Skeletal muscle tissue (tissue), 4 donors: ENCODE data around the gene CNTN2. TPM values are rescaled to one million over a fixed set of nuclear protein-coding genes. Genes with fewer than 3 reads are reported as not detected.

Experiments
- H3K27ac ChIP-seq: one replicate; pipeline ENCODE4 v1.7.0; 2013; ENCODE audit warnings: mild to moderate bottlenecking, low read depth, low read length, inconsistent platforms
- H3K27me3 ChIP-seq, 3 donors: one replicate each; pipeline ENCODE4 v1.7.0; 2013; ENCODE audit warnings: low read length in 3 of 3; ENCODE audit not compliant: control insufficient read depth in 3 of 3, insufficient read depth in 3 of 3
- H3K36me3 ChIP-seq, 3 donors: one replicate each; pipeline ENCODE4 v1.7.0; 2013; ENCODE audit warnings: low read length in 3 of 3; ENCODE audit not compliant: control insufficient read depth in 3 of 3, insufficient read depth in 3 of 3
- H3K4me1 ChIP-seq, 3 donors: one replicate each; pipeline ENCODE4 v1.7.0; 2013; ENCODE audit warnings: low read length in 3 of 3, mild to moderate bottlenecking in 3 of 3; ENCODE audit not compliant: control insufficient read depth in 3 of 3, insufficient read depth in 3 of 3
- H3K4me3 ChIP-seq, 3 donors: one replicate each; pipeline ENCODE4 v1.7.0; 2013; ENCODE audit warnings: low read length in 3 of 3
- H3K9ac ChIP-seq, 3 donors: one replicate each; pipeline ENCODE4 v1.7.0; 2013; ENCODE audit warnings: low read length in 3 of 3, mild to moderate bottlenecking in 3 of 3, moderate library complexity in 2 of 3, low read depth in 1 of 3
- H3K9me3 ChIP-seq, 3 donors: one replicate each; pipeline ENCODE4 v1.7.0; 2013; ENCODE audit warnings: low read length in 3 of 3; ENCODE audit not compliant: control insufficient read depth in 3 of 3
- total RNA-seq: library from RNA; depleted of rRNA; stranded (reverse); fragments of >200 nt; gene quantifications from one replicate; pipeline ENCODE4 v1.2.3, GENCODE V29; 2014
- donor health status: Osteomylitis.

CNTN2 gene
- total RNA-seq, 1 donor from 2014 or later = 2.6 TPM

- H3K4me3 ChIP-seq = no peak overlapping the region
- no peak overlapping the region for H3K9ac ChIP-seq
- no peaks in the 10 kb centered on the region for H3K4me1 ChIP-seq
- peaks cover 0 to 28% (median 16%) of the 10 kb centered on the region in 3 donors for H3K27me3 ChIP-seq
- H3K36me3 ChIP-seq = no peaks in the 10 kb centered on the region
- H3K27ac ChIP-seq = no peak overlapping the region
- no peaks in the 10 kb centered on the region for H3K9me3 ChIP-seq
Observed at GRCh38 chr1:205020466-205020865, 22.5 kb upstream of the CNTN2 start.

- no peaks in the 10 kb centered on the region for H3K36me3 ChIP-seq
- no peaks in the 10 kb centered on the region for H3K4me1 ChIP-seq
- no peaks in the 10 kb centered on the region for H3K9me3 ChIP-seq
- peaks cover 0 to 26% (median 16%) of the 10 kb centered on the region in 3 donors for H3K27me3 ChIP-seq
- H3K27ac ChIP-seq = no peak overlapping the region
- no peak overlapping the region for H3K9ac ChIP-seq
- no peak overlapping the region for H3K4me3 ChIP-seq
Observed at GRCh38 chr1:205024679-205025078, 18.3 kb upstream of the CNTN2 start.

- no peaks in the 10 kb centered on the region for H3K4me1 ChIP-seq
- peaks cover 2 to 23% (median 11%) of the 10 kb centered on the region in 3 donors for H3K27me3 ChIP-seq
- no peaks in the 10 kb centered on the region for H3K9me3 ChIP-seq
- H3K36me3 ChIP-seq = no peaks in the 10 kb centered on the region
- H3K9ac ChIP-seq = no peak overlapping the region
- no peak overlapping the region for H3K4me3 ChIP-seq
- no peak overlapping the region for H3K27ac ChIP-seq
Observed at GRCh38 chr1:205025239-205025638, 17.8 kb upstream of the CNTN2 start.

- Histone ChIP-seq H3K4me1 (no peaks in the 10 kb centered on the region), H3K9ac (no peak overlapping the region), H3K4me3 (no peak overlapping the region), H3K36me3 (no peaks in the 10 kb centered on the region), H3K27me3 (peaks cover 2 to 23% (median 7%) of the 10 kb centered on the region in 3 donors), H3K9me3 (no peaks in the 10 kb centered on the region), H3K27ac (no peak overlapping the region)
Observed at GRCh38 chr1:205026181-205026580, 16.8 kb upstream of the CNTN2 start.

- Histone ChIP-seq H3K27ac (no peak overlapping the region), H3K4me1 (no peaks in the 10 kb centered on the region), H3K36me3 (no peaks in the 10 kb centered on the region), H3K27me3 (peaks cover 2 to 28% (median 7%) of the 10 kb centered on the region in 3 donors), H3K4me3 (no peak overlapping the region), H3K9ac (no peak overlapping the region), H3K9me3 (no peaks in the 10 kb centered on the region)
Observed at GRCh38 chr1:205028390-205028789, 14.6 kb upstream of the CNTN2 start.

GRCh38 chr1:205028924-205029323, 14.1 kb upstream of the CNTN2 start:
- Histone ChIP-seq H3K27me3 (peaks cover 2 to 28% (median 7%) of the 10 kb centered on the region in 3 donors), H3K9ac (no peak overlapping the region), H3K4me1 (no peaks in the 10 kb centered on the region), H3K9me3 (no peaks in the 10 kb centered on the region), H3K4me3 (no peak overlapping the region), H3K27ac (no peak overlapping the region), H3K36me3 (no peaks in the 10 kb centered on the region)

- H3K4me1 ChIP-seq = no peaks in the 10 kb centered on the region
- no peaks in the 10 kb centered on the region for H3K9me3 ChIP-seq
- H3K36me3 ChIP-seq = no peaks in the 10 kb centered on the region
- H3K4me3 ChIP-seq = no peak overlapping the region
- no peak overlapping the region for H3K27ac ChIP-seq
- no peak overlapping the region for H3K9ac ChIP-seq
- peaks cover 2 to 25% (median 7%) of the 10 kb centered on the region in 3 donors for H3K27me3 ChIP-seq
Observed at GRCh38 chr1:205030241-205030640, 12.8 kb upstream of the CNTN2 start.

- Histone ChIP-seq H3K4me1 (no peaks in the 10 kb centered on the region), H3K9me3 (no peaks in the 10 kb centered on the region), H3K27me3 (peaks cover 2 to 24% (median 7%) of the 10 kb centered on the region in 3 donors), H3K36me3 (no peaks in the 10 kb centered on the region), H3K9ac (no peak overlapping the region), H3K4me3 (no peak overlapping the region), H3K27ac (no peak overlapping the region)
Observed at GRCh38 chr1:205030896-205031295, 12.1 kb upstream of the CNTN2 start.

GRCh38 chr1:205032508-205032907, 10.5 kb upstream of the CNTN2 start:
- Histone ChIP-seq H3K36me3 (no peaks in the 10 kb centered on the region), H3K9ac (no peak overlapping the region), H3K27me3 (peaks cover 2 to 20% (median 7%) of the 10 kb centered on the region in 3 donors), H3K9me3 (no peaks in the 10 kb centered on the region), H3K4me3 (no peak overlapping the region), H3K4me1 (no peaks in the 10 kb centered on the region), H3K27ac (no peak overlapping the region)

GRCh38 chr1:205037539-205037938, 5.5 kb upstream of the CNTN2 start:
- no peaks in the 10 kb centered on the region for H3K9me3 ChIP-seq
- H3K4me1 ChIP-seq = no peaks in the 10 kb centered on the region
- H3K4me3 ChIP-seq = no peak overlapping the region
- H3K9ac ChIP-seq = no peak overlapping the region
- H3K27me3 ChIP-seq = peaks cover 7 to 23% (median 16%) of the 10 kb centered on the region in 3 donors
- H3K36me3 ChIP-seq = no peaks in the 10 kb centered on the region
- no peak overlapping the region for H3K27ac ChIP-seq
